ENCODE data around the gene NTF3.

DNA sequence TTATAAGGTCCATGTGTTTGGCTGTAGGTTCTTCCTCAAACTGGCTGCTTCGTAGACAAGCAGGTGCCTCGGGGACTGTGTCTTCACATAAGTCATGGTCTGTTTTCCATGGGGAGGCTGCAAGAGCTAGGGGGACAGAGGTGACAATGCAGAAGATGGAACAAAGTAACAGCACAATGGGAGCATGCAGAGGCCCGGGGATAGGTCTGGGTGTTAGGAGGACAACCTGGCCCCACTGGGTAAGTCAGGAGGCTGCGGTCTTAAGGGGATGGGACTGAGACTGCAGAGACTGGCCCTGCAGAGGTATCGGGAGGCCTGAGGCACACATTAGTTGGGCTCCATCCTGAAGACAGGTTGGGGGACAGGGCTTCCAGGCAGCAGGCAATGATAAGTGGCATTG, 88.9 kb downstream of the NTF3 start:
- TF ChIP-seq, protein P1, sequence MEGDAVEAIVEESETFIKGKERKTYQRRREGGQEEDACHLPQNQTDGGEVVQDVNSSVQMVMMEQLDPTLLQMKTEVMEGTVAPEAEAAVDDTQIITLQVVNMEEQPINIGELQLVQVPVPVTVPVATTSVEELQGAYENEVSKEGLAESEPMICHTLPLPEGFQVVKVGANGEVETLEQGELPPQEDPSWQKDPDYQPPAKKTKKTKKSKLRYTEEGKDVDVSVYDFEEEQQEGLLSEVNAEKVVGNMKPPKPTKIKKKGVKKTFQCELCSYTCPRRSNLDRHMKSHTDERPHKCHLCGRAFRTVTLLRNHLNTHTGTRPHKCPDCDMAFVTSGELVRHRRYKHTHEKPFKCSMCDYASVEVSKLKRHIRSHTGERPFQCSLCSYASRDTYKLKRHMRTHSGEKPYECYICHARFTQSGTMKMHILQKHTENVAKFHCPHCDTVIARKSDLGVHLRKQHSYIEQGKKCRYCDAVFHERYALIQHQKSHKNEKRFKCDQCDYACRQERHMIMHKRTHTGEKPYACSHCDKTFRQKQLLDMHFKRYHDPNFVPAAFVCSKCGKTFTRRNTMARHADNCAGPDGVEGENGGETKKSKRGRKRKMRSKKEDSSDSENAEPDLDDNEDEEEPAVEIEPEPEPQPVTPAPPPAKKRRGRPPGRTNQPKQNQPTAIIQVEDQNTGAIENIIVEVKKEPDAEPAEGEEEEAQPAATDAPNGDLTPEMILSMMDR (IDR thresholded peaks at IDR 0.05) = no peak
- no peak for TF ChIP-seq POLR2A (IDR thresholded peaks at IDR 0.05)
- TF ChIP-seq POLR2AphosphoS5 (IDR thresholded peaks at IDR 0.05) = no peak

Data from upper lobe of left lung (tissue), 4 donors.